ENCODE measurements around the gene LDLRAP1. TPM values are rescaled to one million over a fixed set of nuclear protein-coding genes. Genes with fewer than 3 reads are reported as not detected.

The LDLRAP1 gene
- total RNA-seq, 2 donors from 2014 or later: 35.7 to 40.1 TPM

DNA sequence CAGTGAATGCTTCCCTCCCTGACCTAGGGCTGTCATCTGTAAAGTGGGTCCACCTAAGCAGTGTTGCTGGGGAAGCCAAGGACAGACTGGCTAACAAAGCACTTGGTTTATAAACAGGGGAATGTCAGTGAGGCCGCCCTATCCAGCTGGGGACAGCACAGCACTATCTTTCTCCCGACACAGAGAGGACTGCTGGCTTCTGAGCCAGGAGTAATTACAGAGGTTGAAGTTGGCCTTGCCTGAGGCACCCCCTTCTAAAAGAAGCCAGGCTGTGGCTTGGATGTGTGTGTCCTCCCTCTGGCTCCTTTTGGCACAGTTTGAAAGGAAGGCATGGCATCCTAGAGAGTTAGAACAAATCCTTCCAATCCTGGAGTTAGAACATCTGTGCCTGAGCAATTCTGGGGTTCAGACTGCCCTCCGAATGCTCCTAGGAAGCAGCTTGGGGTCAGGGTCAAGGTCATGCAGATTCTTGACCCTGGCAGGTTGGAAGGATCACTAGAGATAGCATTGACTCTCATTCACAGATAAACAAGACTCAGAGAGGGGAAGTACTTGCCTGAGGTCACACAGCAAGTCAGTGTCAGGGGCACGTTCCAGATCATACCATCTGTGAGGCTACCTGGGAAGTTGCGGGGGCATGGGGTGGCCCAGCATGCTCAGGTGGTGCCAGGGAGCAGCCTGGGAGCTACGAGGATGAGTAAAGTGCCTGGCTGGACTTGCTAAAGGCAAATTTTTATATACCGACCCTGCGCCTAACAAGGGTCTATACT is 1.3 kb upstream of the LDLRAP1 start:
- TF ChIP-seq, protein P1, sequence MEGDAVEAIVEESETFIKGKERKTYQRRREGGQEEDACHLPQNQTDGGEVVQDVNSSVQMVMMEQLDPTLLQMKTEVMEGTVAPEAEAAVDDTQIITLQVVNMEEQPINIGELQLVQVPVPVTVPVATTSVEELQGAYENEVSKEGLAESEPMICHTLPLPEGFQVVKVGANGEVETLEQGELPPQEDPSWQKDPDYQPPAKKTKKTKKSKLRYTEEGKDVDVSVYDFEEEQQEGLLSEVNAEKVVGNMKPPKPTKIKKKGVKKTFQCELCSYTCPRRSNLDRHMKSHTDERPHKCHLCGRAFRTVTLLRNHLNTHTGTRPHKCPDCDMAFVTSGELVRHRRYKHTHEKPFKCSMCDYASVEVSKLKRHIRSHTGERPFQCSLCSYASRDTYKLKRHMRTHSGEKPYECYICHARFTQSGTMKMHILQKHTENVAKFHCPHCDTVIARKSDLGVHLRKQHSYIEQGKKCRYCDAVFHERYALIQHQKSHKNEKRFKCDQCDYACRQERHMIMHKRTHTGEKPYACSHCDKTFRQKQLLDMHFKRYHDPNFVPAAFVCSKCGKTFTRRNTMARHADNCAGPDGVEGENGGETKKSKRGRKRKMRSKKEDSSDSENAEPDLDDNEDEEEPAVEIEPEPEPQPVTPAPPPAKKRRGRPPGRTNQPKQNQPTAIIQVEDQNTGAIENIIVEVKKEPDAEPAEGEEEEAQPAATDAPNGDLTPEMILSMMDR (IDR thresholded peaks at IDR 0.05): no peak
- no peak overlapping the region for H3K27ac ChIP-seq
- intact Hi-C loops (cut with DNase I): no loop called here

DNA sequence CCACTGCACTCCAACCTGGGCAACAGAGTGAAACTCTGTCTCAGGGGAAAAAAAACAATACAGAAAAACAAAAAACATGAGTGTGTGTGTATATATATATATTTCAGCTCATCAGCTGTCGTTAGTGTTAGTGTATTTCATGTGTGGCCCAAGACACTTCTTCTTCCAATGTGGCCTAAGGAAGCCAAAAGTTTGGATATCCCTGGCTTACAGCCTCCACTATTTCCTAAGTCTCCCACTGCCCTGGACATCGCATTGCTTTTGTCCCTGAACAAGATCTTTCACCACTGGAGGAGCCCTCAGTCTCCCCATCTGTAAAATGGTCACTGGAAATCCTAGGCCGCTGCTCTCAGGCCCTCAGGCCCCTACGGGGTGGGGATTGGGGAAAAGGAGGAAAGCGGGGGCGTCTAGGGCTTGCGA is 391 bp upstream of the LDLRAP1 start:
- intact Hi-C loops (cut with DNase I): no loop called here
- H3K4me3 ChIP-seq: peak overlapping the region; percentile 88

More for the DNA sequence above, 1.3 kb upstream of the LDLRAP1 start:
- no peaks in the 10 kb centered on the region for H3K27me3 ChIP-seq
- H3K9ac ChIP-seq (ENCODE audit: low read depth in 2 of 2, low read length in 2 of 2): no peak overlapping the region
- no peak overlapping the region for H3K4me3 ChIP-seq
- no peak for DNase-seq
- H3K36me3 ChIP-seq: no peaks in the 10 kb centered on the region
- peaks cover 8% of the 10 kb centered on the region for H3K4me1 ChIP-seq
- no peaks in the 10 kb centered on the region for H3K9me3 ChIP-seq

GRCh38 chr1:25544243-25544764 is 898 bp downstream of the LDLRAP1 start:
- peaks cover 15% of the 10 kb centered on the region for H3K4me1 ChIP-seq
- H3K27me3 ChIP-seq: no peaks in the 10 kb centered on the region
- no peak for DNase-seq
- TF ChIP-seq, protein P1 (IDR thresholded peaks at IDR 0.05): no peak
- no peaks in the 10 kb centered on the region for H3K9me3 ChIP-seq
- H3K4me3 ChIP-seq: peak overlapping the region; percentile 88
- peak overlapping the region; percentile 88 to 97 for H3K9ac ChIP-seq (ENCODE audit: low read depth in 2 of 2, low read length in 2 of 2)
- peak overlapping the region; percentile 67 for H3K27ac ChIP-seq
- intact Hi-C loops (cut with DNase I): no loop called here
- no peaks in the 10 kb centered on the region for H3K36me3 ChIP-seq

More for the DNA sequence above, 391 bp upstream of the LDLRAP1 start:
- DNase-seq: no peak
- Histone ChIP-seq H3K9ac (ENCODE audit: low read depth in 2 of 2, low read length in 2 of 2) (no peak overlapping the region), H3K36me3 (no peaks in the 10 kb centered on the region), H3K27me3 (no peaks in the 10 kb centered on the region), H3K4me1 (peaks cover 8% of the 10 kb centered on the region), H3K27ac (peak overlapping the region; percentile 67), H3K9me3 (no peaks in the 10 kb centered on the region)
- TF ChIP-seq, protein P1 (IDR thresholded peaks at IDR 0.05): no peak

- Histone ChIP-seq H3K27me3 (no peaks in the 10 kb centered on the region), H3K9ac (ENCODE audit: low read depth in 2 of 2, low read length in 2 of 2) (peak overlapping the region; percentile 88 to 97), H3K9me3 (no peaks in the 10 kb centered on the region), H3K4me1 (peaks cover 20% of the 10 kb centered on the region), H3K36me3 (no peaks in the 10 kb centered on the region), H3K27ac (no peak overlapping the region), H3K4me3 (peak overlapping the region; percentile 88)
- TF ChIP-seq, protein P1 (IDR thresholded peaks at IDR 0.05): no peak
- intact Hi-C loops (cut with DNase I): no loop called here
- peak; percentile 57 for DNase-seq
These were observed 1.4 kb downstream of the LDLRAP1 start for GRCh38 chr1:25544819-25545218.

DNA sequence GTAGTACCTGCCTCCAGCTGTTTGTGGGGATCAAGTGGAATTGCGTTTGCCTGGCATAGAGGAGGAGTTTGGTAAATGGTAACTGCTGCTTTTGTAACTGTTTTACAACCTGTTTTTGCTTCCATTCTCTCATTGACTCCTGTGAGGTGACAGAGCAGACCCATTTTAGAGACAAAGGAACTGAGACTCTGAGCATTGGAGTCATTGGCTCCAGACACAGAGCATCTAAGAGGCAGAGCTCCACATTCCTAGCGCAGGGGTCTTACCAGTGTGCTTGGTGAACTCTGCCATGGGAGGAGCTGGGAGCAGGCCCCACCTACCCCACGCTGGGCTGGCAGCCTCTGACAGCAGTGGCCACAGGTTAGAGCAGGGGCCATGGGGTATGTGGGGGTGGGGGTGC is 2.4 kb downstream of the LDLRAP1 start:
- H3K4me1 ChIP-seq: peaks cover 27% of the 10 kb centered on the region
- H3K9me3 ChIP-seq: no peaks in the 10 kb centered on the region
- no peak overlapping the region for H3K27ac ChIP-seq
- no peak overlapping the region for H3K9ac ChIP-seq (ENCODE audit: low read depth in 2 of 2, low read length in 2 of 2)
- H3K4me3 ChIP-seq: no peak overlapping the region
- TF ChIP-seq, protein P1 (IDR thresholded peaks at IDR 0.05): no peak
- intact Hi-C loops (cut with DNase I): no loop called here
- no peaks in the 10 kb centered on the region for H3K36me3 ChIP-seq
- no peak for DNase-seq
- no peaks in the 10 kb centered on the region for H3K27me3 ChIP-seq

All from colonic mucosa (tissue), 4 donors.